PC-3 (cell line): ENCODE results near the gene PRAMEF8.
"Not testable (repeated sequence)": the region's sequence is repeated elsewhere in the genome, so short reads cannot be mapped to it uniquely, and the experiment has no call there.

Source experiments
- CTCF ChIP-seq: fragments of 300-600 bp; sonication (generic); conservative IDR thresholded peaks from 2 replicates; pipeline ENCODE4 v1.5.1; 2017; ENCODE audit warnings: antibody characterized with exemption, low read depth, mild to moderate bottlenecking, low read length
- EZH2 ChIP-seq: fragments of 300-600 bp; sonication (generic); IDR thresholded peaks from one replicate; pipeline ENCODE4 v1.6.1; 2017; ENCODE audit warnings: antibody characterized with exemption, mild to moderate bottlenecking, low read length; ENCODE audit not compliant: unreplicated experiment
- EZH2phosphoT487 ChIP-seq: fragments of 300-600 bp; sonication (generic); IDR thresholded peaks from 2 replicates; pipeline ENCODE4 v1.6.1; 2018; ENCODE audit warnings: mild to moderate bottlenecking, antibody characterized with exemption, low read length, borderline replicate concordance

DNA sequence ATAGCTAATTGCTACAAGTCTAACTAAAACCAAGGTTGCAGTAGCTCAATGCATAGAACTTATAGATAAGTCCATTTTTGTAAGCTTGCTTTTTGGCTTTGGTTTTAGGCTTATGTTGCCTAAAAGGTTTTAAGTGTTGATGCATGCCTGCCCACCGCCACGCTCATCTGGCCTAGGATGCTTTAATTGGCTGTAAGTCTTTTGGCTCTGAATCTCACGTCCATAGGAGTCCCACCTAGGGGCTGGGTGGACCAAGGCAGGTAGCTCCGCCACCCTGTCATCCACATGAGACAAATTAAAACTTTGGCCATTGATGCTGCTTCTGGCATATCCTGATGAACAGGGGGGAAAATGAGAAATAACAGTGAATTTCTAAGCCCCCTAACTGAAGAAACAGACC is 47.4 kb downstream of the PRAMEF8 start:
- not testable (repeated sequence) for TF ChIP-seq CTCF, EZH2, EZH2phosphoT487
